ENCODE data around the gene RBFOX2. TPM values are rescaled to one million over a fixed set of nuclear protein-coding genes. Genes with fewer than 3 reads are reported as not detected.
A peak's percentile ranks its signal among the peaks of the same experiment; 100 is the strongest.

Gene RBFOX2, protein sequence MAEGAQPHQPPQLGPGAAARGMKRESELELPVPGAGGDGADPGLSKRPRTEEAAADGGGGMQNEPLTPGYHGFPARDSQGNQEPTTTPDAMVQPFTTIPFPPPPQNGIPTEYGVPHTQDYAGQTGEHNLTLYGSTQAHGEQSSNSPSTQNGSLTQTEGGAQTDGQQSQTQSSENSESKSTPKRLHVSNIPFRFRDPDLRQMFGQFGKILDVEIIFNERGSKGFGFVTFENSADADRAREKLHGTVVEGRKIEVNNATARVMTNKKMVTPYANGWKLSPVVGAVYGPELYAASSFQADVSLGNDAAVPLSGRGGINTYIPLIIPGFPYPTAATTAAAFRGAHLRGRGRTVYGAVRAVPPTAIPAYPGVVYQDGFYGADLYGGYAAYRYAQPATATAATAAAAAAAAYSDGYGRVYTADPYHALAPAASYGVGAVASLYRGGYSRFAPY
- polyA plus RNA-seq (2011; rRNA removed) (221 and 222 TPM in 2 replicates), polyA minus RNA-seq (2011; rRNA and poly(A)+ RNA removed) (211 and 275 TPM in 2 replicates)

DNA sequence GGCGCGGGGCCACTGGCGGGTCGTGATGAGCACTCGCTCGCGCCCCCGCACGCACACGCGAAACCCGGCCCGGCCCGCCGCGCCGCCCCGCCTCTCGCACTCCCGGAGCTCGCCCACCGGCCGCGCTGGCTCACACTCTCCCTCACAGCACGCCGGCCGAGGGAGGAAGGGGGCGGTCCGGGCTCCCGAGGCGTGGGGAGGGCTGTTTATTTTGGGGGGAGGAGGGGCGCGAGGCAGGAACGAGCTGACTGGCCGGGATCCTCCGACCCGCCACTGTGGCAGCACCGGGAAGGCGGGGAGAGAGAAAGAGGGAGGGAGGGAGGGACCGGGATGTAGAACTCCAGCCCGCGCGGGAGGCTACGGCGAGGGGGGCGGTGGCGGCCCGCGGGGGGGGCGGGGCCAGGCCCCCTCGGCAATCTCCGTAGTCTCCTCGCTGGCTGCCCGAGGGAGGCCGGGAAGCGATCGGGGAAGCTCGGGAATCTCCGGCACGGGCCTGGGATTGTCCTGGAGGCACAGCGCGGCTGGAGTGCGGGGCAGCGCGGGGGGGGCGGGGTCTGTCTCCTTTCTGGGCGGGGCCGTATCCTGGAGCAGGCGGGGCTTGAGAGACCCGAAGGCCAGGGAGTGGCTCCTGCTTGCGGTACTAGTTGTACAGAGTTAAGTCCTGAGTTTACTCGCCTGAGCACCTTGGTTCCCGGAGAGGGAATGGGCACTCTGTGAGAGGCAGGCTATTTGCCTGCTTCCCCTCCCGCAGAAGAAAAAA is at the start of gene RBFOX2:
Gene RBFOX2 (minus strand): TSS at position 179 of the 760 bp plus-strand sequence. CDS start 399 bp downstream, outside the sequence.
- peak within 1 kb of the TSS; percentile 97 for H3K4me3 ChIP-seq (ENCODE audit: low read depth, low read length)
- peak; percentile 75 for DNase-seq (ENCODE audit: low read depth)
- POLR2A ChIA-PET, result interaction anchor here (0.5 to 0.7 kb wide), 5 partner anchors 29 to 1542 kb away, joined by 3 to 14 read pairs (median 6); no protein-coding TSS in a partner anchor
- CTCF ChIA-PET, result interaction anchor here (0.6 to 10.6 kb wide), 6 partner anchors 11 to 98 kb away, joined by 3 to 64 read pairs (median 4); no protein-coding TSS in a partner anchor
- H3K36me3 ChIP-seq (ENCODE audit: control insufficient read depth, insufficient read depth, low read length), result no peaks in the 10 kb centered on the region
- TF ChIP-seq, protein P1, sequence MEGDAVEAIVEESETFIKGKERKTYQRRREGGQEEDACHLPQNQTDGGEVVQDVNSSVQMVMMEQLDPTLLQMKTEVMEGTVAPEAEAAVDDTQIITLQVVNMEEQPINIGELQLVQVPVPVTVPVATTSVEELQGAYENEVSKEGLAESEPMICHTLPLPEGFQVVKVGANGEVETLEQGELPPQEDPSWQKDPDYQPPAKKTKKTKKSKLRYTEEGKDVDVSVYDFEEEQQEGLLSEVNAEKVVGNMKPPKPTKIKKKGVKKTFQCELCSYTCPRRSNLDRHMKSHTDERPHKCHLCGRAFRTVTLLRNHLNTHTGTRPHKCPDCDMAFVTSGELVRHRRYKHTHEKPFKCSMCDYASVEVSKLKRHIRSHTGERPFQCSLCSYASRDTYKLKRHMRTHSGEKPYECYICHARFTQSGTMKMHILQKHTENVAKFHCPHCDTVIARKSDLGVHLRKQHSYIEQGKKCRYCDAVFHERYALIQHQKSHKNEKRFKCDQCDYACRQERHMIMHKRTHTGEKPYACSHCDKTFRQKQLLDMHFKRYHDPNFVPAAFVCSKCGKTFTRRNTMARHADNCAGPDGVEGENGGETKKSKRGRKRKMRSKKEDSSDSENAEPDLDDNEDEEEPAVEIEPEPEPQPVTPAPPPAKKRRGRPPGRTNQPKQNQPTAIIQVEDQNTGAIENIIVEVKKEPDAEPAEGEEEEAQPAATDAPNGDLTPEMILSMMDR (IDR thresholded peaks at IDR 0.05; ENCODE audit: insufficient read depth, low read depth, low read length), result no peak
- H3K27me3 ChIP-seq (ENCODE audit: control insufficient read depth, insufficient read depth, low read length), result no peaks in the 10 kb centered on the region

DNA sequence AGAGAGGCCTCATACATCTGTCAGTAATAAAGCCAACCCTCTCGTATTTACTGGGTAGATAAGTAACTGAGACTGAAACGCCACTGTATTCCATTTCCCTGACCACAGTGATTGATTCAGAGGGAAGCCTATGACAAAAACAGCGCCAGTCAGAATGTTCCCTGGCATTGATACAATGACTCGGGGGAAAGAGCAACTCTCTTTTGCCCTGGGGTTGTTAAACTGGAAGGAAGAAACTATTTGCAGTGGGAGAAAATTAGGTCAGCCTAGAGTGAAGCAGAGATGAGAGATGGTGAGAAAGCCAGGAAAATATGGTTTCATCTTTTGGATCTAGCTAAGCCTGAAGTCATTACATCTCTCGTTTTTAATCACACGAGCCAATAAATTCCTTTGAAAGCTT is 48.6 kb upstream of the RBFOX2 start:
- ChIA-PET POLR2A (no interaction called here), CTCF (interaction anchor here (1.4 to 11.9 kb wide), 3 partner anchors 12 to 450 kb away, joined by 4 to 86 read pairs (median 5); no protein-coding TSS in a partner anchor)
- no peaks in the 10 kb centered on the region for H3K36me3 ChIP-seq (ENCODE audit: control insufficient read depth, insufficient read depth, low read length)
- TF ChIP-seq, protein P1 (IDR thresholded peaks at IDR 0.05; ENCODE audit: insufficient read depth, low read depth, low read length), result no peak
- H3K27me3 ChIP-seq (ENCODE audit: control insufficient read depth, insufficient read depth, low read length), result no peaks in the 10 kb centered on the region
- DNase-seq (ENCODE audit: low read depth), result no peak
- no peak overlapping the region for H3K4me3 ChIP-seq (ENCODE audit: low read depth, low read length)

DNA sequence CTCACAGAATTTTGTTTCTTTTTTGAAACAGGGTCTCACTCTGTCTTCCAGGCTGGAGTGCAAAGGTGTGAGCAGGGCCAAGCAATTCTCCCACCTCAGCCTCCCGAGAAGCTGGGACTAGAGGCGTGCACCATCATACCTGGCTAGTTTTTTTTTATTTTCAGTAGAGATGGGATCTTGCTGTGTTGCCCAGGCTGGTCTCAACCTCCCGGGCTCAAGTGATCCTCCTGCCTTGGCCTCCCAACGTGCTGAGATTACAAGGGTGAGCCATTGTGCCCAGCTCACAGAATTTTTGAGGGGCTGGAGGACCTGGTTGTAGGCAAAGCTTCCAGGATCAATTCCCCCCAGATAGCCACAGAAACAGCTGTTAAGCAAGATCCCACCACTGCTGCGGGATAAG is 47.1 kb upstream of the RBFOX2 start:
- ChIA-PET POLR2A (no interaction called here), CTCF (interaction anchor here (1.6 to 11.9 kb wide), 2 partner anchors 8 to 10 kb away, joined by 3 to 86 read pairs; no protein-coding TSS in a partner anchor)
- TF ChIP-seq, protein P1 (IDR thresholded peaks at IDR 0.05; ENCODE audit: insufficient read depth, low read depth, low read length), result no peak
- Histone ChIP-seq H3K36me3 (ENCODE audit: control insufficient read depth, insufficient read depth, low read length) (no peaks in the 10 kb centered on the region), H3K27me3 (ENCODE audit: control insufficient read depth, insufficient read depth, low read length) (no peaks in the 10 kb centered on the region), H3K4me3 (ENCODE audit: low read depth, low read length) (no peak overlapping the region)
- no peak for DNase-seq (ENCODE audit: low read depth)

DNA sequence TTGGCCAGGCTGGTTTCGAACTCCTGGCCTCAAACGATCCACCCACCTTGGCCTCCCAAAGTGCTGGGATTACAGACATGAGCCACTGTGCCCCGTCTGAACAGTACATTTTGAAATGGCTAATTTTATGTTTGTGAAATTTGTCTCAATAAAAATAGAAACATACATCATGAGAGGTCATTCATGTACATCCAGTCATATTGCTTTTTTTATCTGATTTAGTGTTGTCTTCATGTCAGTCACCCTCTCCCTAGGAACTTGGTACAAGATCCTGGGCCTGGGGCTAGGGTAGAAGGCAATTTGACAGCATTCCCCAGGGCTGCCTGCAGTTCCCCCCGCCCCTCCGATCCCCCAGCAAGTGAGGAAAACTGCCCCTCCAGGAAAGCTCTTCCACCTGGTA is 46.6 kb upstream of the RBFOX2 start:
- no peak for DNase-seq (ENCODE audit: low read depth)
- ChIA-PET CTCF (interaction anchor here (1.6 to 11.9 kb wide), 2 partner anchors 8 to 10 kb away, joined by 3 to 86 read pairs; no protein-coding TSS in a partner anchor), POLR2A (no interaction called here)
- Histone ChIP-seq H3K27me3 (ENCODE audit: control insufficient read depth, insufficient read depth, low read length) (no peaks in the 10 kb centered on the region), H3K36me3 (ENCODE audit: control insufficient read depth, insufficient read depth, low read length) (no peaks in the 10 kb centered on the region), H3K4me3 (ENCODE audit: low read depth, low read length) (no peak overlapping the region)
- TF ChIP-seq, protein P1 (IDR thresholded peaks at IDR 0.05; ENCODE audit: insufficient read depth, low read depth, low read length), result no peak
